Endothelial cell (in vitro differentiated cells): ENCODE results near the gene TDRD7. TPM values are rescaled to one million over a fixed set of nuclear protein-coding genes. Genes with fewer than 3 reads are reported as not detected.

Source experiments
- DNase-seq: peaks from one replicate; pipeline ENCODE4 v3.0.0; 2021; ENCODE audit warnings: low spot score
- H3K27ac Mint-ChIP-seq: one replicate; pipeline ENCODE4 v1.8.0; 2021; ENCODE audit warnings: mixed read lengths, inconsistent platforms; ENCODE audit not compliant: unreplicated experiment
- H3K27me3 Mint-ChIP-seq: one replicate; pipeline ENCODE4 v1.8.0; 2021; ENCODE audit warnings: mild to moderate bottlenecking, moderate library complexity, mixed read lengths, inconsistent platforms; ENCODE audit not compliant: unreplicated experiment
- H3K36me3 Mint-ChIP-seq: one replicate; pipeline ENCODE4 v1.8.0; 2021; ENCODE audit warnings: mild to moderate bottlenecking, low read depth, mixed read lengths, inconsistent platforms; ENCODE audit not compliant: unreplicated experiment
- H3K4me1 Mint-ChIP-seq: one replicate; pipeline ENCODE4 v1.8.0; 2021; ENCODE audit warnings: mild to moderate bottlenecking, mixed read lengths, inconsistent platforms; ENCODE audit not compliant: unreplicated experiment
- H3K4me3 Mint-ChIP-seq: one replicate; pipeline ENCODE4 v1.8.0; 2021; ENCODE audit warnings: mild to moderate bottlenecking, mixed read lengths, inconsistent platforms; ENCODE audit not compliant: unreplicated experiment
- H3K9me3 Mint-ChIP-seq: one replicate; pipeline ENCODE4 v1.8.0; 2021; ENCODE audit warnings: mixed read lengths, inconsistent platforms; ENCODE audit not compliant: unreplicated experiment
- CTCF ChIP-seq: fragments of 200-600 bp; sonication (generic); IDR thresholded peaks from one replicate; pipeline ENCODE4 v1.5.0; 2021; ENCODE audit warnings: antibody characterized with exemption; ENCODE audit not compliant: unreplicated experiment
- total RNA-seq: library from RNA; stranded (reverse); fragmentation: NEBNext Ultra II Directional; extraction: Animal tissue kit (Norgen Biotek cat#: 25700); gene quantifications from one replicate; pipeline ENCODE4 v1.2.1, GENCODE V29; 2021; ENCODE audit not compliant: unreplicated experiment

TDRD7 gene
- total RNA-seq, 1 donor from 2014 or later: 17.5 TPM

DNA sequence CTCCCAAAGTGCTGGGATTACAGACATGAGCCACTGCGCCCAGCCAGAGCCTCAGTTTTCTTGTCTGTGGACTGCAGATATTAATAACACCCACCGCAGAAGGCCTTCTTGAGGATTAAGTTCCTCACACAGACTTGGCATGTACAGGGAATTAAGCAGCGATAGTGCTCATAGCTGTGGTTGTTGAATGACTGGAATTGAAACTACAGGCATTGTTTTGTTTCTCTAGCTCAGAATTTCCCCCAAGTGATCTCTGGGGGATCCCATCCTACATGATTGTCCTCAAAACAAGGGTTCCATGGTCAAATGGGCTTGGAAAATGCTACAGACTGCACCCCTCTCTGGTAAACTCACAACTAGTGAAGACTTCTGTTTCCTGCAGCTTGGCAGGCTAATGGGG, 44.2 kb upstream of the TDRD7 start:
- TF ChIP-seq CTCF: no peak
- Mint-ChIP-seq H3K4me1 (peaks cover 2% of the 10 kb centered on the region), H3K9me3 (peaks cover 4% of the 10 kb centered on the region), H3K27ac (no peak overlapping the region), H3K36me3 (peaks cover 30% of the 10 kb centered on the region), H3K4me3 (no peak overlapping the region), H3K27me3 (peaks cover 4% of the 10 kb centered on the region)
- no peak for DNase-seq

GRCh38 chr9:97368964-97369363, 42.9 kb upstream of the TDRD7 start:
- peaks cover 6% of the 10 kb centered on the region for H3K27me3 Mint-ChIP-seq
- peaks cover 30% of the 10 kb centered on the region for H3K36me3 Mint-ChIP-seq
- no peak for DNase-seq
- peaks cover 4% of the 10 kb centered on the region for H3K9me3 Mint-ChIP-seq
- peak overlapping the region; percentile 21 for H3K4me3 Mint-ChIP-seq
- no peak for TF ChIP-seq CTCF
- no peak overlapping the region for H3K27ac Mint-ChIP-seq
- H3K4me1 Mint-ChIP-seq: no peaks in the 10 kb centered on the region

DNA sequence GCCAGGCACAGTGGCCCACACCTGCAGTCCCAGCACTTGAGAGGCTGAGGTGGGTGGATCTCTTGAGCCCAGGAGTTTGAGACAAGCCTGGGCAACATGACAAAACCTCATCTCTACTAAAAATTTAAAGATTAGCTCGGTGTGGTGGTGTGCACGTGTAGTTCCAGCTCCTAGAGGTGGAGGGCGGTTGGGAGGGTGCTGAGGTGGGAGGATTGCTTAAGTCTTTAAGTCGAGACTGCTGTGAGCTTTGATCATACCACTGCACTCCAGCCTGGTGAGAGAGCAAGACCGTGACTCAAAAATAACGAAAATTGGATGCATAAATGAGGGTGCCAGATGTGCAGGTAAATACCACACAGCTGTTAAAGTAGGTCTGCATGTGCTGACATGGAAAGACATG, 39.3 kb upstream of the TDRD7 start:
- Mint-ChIP-seq H3K36me3 (peaks cover 26% of the 10 kb centered on the region), H3K27me3 (peaks cover 6% of the 10 kb centered on the region), H3K4me3 (no peak overlapping the region), H3K27ac (no peak overlapping the region), H3K4me1 (no peaks in the 10 kb centered on the region), H3K9me3 (peaks cover 4% of the 10 kb centered on the region)
- DNase-seq: no peak
- TF ChIP-seq CTCF: no peak

DNA sequence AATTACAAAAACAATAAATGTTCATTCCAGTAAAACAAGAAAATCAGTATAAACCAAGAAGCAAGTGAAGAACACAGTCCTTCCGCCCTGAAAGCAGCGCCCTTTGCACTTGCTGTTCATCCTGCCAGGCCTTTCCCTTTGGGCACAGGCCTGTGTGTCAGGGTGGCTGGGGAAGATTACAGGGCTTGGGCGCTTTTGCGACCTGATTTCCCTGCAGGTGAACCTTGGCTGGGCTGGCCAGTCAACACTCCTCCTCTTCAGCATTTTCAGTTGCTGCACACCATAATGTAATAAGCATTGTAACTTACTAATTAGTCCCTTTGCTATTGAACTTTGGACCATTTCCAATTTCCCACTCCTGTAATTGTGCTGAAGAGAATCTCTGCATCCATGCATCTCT, 38.6 kb upstream of the TDRD7 start:
- Mint-ChIP-seq H3K4me1 (no peaks in the 10 kb centered on the region), H3K4me3 (no peak overlapping the region), H3K27me3 (peaks cover 6% of the 10 kb centered on the region), H3K36me3 (peaks cover 26% of the 10 kb centered on the region), H3K27ac (no peak overlapping the region), H3K9me3 (peaks cover 4% of the 10 kb centered on the region)
- no peak for TF ChIP-seq CTCF
- no peak for DNase-seq

DNA sequence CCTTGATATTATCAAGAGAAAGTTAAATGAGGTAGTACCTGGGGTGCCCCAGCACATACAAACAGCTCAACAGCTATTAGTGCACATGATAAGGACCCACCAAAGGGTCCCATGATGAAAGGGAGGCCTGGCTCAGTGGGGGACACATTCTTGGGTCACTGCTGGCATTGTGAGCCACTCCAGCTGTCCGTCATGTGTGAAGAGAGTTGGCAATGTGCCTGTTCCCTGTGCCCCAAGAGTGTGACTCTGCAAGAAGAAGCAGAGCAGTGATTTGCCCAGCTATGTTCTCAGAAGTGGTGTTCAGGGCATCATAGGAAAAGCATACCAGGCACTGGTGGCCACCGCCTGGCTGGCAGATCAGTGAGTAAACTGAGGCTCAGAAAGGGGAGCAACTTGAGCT, 37.1 kb upstream of the TDRD7 start:
- H3K9me3 Mint-ChIP-seq: peaks cover 4% of the 10 kb centered on the region
- no peak overlapping the region for H3K4me3 Mint-ChIP-seq
- DNase-seq: no peak
- peaks cover 5% of the 10 kb centered on the region for H3K27me3 Mint-ChIP-seq
- H3K36me3 Mint-ChIP-seq: peaks cover 13% of the 10 kb centered on the region
- H3K4me1 Mint-ChIP-seq: no peaks in the 10 kb centered on the region
- TF ChIP-seq CTCF: no peak
- no peak overlapping the region for H3K27ac Mint-ChIP-seq
